Neural cell (in vitro differentiated cells): ENCODE measurements around the gene CST9.

Experiments
- EP300 ChIP-seq: fragments of 450-650 bp; conservative IDR thresholded peaks from 2 replicates; pipeline ENCODE4 v1.6.1; 2014; ENCODE audit warnings: antibody characterized with exemption, mild to moderate bottlenecking, moderate library complexity; ENCODE audit not compliant: poor library complexity, severe bottlenecking
- EZH2 ChIP-seq: fragments of 200-600, 300-800 bp; shearing (Covaris generic), sonication (generic); IDR thresholded peaks from 2 replicates; pipeline ENCODE4 v1.6.1; 2014; ENCODE audit warnings: antibody characterized with exemption, low read length, borderline replicate concordance, mild to moderate bottlenecking; ENCODE audit not compliant: insufficient read depth, poor library complexity, severe bottlenecking
- MXI1 ChIP-seq: fragments of 450-650 bp; conservative IDR thresholded peaks from 2 replicates; pipeline ENCODE4 v1.6.1; 2014; ENCODE audit warnings: antibody characterized with exemption, mild to moderate bottlenecking; ENCODE audit not compliant: poor library complexity, severe bottlenecking
- POLR2AphosphoS5 ChIP-seq: IDR thresholded peaks from 2 replicates; pipeline ENCODE4 v1.6.1; 2012
- RAD21 ChIP-seq: fragments of 450-650 bp; conservative IDR thresholded peaks from 2 replicates; pipeline ENCODE4 v1.6.1; 2014; ENCODE audit warnings: antibody characterized with exemption, mild to moderate bottlenecking, moderate library complexity
- REST ChIP-seq: IDR thresholded peaks from 2 replicates; pipeline ENCODE4 v1.6.1; 2012; ENCODE audit warnings: borderline replicate concordance
- SMC3 ChIP-seq: fragments of 450-650 bp; conservative IDR thresholded peaks from 2 replicates; pipeline ENCODE4 v1.6.1; 2014; ENCODE audit warnings: antibody characterized with exemption, mild to moderate bottlenecking, moderate library complexity; ENCODE audit not compliant: poor library complexity
- TAF1 ChIP-seq: IDR thresholded peaks from 2 replicates; pipeline ENCODE4 v1.6.1; 2012; ENCODE audit warnings: low read depth
- TF ChIP-seq, protein P1 (sequence below): fragments of 450-650 bp; IDR thresholded peaks from 2 replicates; pipeline ENCODE4 v1.5.1; 2014; ENCODE audit warnings: antibody characterized with exemption, mild to moderate bottlenecking, moderate library complexity; ENCODE audit not compliant: poor library complexity, severe bottlenecking

DNA sequence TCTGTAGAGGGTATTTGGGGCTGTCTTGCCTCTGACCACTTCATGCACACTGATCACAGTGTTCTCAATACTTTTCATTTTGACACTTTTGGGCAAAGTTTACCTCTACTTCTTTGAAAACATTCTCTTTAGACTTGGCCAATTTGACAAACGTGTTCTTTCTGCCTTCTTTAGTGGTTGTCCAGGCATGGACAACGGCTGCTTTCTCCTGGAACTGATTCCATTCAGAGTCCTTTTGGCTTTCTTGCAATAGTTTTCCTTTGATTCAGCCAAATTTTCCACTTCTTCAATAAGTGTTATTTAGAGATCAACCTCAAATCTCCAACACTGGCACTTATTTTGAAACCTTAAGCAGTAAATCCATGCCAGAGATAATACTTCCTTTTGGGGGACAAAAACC is 6.7 kb upstream of the CST9 start:
- TF ChIP-seq, protein P1, sequence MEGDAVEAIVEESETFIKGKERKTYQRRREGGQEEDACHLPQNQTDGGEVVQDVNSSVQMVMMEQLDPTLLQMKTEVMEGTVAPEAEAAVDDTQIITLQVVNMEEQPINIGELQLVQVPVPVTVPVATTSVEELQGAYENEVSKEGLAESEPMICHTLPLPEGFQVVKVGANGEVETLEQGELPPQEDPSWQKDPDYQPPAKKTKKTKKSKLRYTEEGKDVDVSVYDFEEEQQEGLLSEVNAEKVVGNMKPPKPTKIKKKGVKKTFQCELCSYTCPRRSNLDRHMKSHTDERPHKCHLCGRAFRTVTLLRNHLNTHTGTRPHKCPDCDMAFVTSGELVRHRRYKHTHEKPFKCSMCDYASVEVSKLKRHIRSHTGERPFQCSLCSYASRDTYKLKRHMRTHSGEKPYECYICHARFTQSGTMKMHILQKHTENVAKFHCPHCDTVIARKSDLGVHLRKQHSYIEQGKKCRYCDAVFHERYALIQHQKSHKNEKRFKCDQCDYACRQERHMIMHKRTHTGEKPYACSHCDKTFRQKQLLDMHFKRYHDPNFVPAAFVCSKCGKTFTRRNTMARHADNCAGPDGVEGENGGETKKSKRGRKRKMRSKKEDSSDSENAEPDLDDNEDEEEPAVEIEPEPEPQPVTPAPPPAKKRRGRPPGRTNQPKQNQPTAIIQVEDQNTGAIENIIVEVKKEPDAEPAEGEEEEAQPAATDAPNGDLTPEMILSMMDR = no peak
- TF ChIP-seq RAD21 = no peak
- TF ChIP-seq POLR2AphosphoS5 = no peak
- no peak for TF ChIP-seq EZH2
- no peak for TF ChIP-seq MXI1
- no peak for TF ChIP-seq EP300
- TF ChIP-seq SMC3 = no peak
- no peak for TF ChIP-seq REST
- no peak for TF ChIP-seq TAF1
